Measurements from ENCODE around the gene OR2T34.
"Not testable (repeated sequence)": the region's sequence is repeated elsewhere in the genome, so short reads cannot be mapped to it uniquely, and the experiment has no call there.

Gene OR2T34

GRCh38 chr1:248574657-248575056 lies at the start of gene OR2T34:
TSS of gene OR2T34 (minus strand) at chr1:248574757. CDS start at chr1:248574757, 0 bp downstream.
- DNase-seq (ENCODE audit: low read depth in 2 of 3, low spot score in 2 of 3), result not testable (repeated sequence)

DNA sequence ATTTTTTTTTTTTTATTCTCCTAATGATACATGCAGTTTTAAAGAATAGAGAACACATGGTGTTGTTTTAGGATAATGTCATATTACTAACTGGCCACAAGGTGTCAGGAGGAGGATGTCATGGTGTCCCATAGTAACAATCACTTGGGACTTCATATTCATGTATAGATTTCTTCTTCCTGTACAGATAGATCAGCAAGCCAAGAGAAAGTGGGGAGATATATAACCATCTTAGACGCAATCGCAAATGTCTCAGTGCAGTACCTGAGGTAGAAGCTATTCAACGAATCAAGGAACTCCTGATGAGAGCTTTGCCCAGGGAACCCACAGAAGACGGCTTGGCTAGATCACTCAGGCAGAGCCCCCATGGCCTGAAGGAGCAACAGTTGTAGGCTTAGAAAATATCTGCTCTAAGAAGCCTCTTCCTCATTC lies 48.0 kb upstream of the OR2T34 start:
- DNase-seq (ENCODE audit: low read depth in 2 of 3, low spot score in 2 of 3), result no peak

DNA sequence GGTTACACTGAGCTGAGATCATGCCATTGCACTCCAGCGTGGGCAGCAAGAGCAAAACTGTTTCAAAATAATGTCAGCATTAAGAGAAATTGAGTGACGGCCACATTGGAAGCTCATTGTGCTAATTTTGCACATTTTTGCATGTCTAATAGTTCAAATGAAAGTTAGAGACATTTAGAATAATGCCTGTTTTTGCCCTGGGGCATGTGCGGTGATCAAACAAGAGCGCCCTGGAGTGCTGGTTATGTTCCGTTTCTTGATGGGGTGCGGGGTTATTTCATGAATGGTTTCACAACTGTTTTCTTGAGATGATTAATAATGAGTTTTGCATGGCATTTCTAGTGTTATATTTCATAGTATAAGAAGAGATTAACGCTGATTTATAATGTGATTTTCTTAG lies 47.2 kb upstream of the OR2T34 start:
- DNase-seq (ENCODE audit: low read depth in 2 of 3, low spot score in 2 of 3), result no peak

DNA sequence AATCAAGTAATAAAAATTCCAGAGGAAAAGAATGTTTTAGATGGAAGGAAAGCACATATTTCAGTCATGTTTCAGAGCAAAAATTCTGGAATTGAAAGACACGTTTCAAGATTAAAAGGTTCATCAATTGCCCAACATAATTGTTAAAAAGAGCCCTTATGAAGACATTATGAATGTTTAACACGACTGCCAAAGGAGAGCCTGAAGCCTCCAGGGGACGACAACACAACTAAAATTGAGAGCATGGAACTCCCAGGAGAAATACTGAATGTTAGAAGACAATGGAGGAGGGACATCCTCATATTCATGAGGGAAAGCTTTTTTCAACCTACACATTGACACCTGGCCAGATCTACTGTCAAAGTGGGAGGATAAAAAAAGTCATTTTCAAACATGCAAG lies 44.3 kb upstream of the OR2T34 start:
- DNase-seq (ENCODE audit: low read depth in 2 of 3, low spot score in 2 of 3), result peak in 1 of 3 experiments; percentile 40

GRCh38 chr1:248618119-248618518 lies 43.6 kb upstream of the OR2T34 start:
- no peak for DNase-seq (ENCODE audit: low read depth in 2 of 3, low spot score in 2 of 3)

DNA sequence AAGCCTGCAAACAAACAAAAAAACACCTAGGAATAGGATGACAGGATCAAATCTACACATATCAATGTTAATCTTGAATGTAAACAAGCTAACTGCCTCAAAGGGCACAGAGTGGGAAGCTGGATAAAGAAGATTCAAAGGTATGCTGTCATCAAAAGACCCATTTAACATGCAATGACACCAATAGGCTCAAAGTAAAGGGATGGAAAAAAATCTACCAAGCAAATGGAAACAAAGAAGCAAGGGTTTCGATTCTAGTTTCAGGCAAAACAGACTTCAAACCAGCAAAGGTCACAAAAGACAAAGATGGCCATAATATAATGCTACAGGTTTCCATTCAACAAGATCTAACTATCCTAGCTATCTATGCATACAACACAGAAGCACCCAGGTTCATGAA lies 39.2 kb upstream of the OR2T34 start:
- no peak for DNase-seq (ENCODE audit: low read depth in 2 of 3, low spot score in 2 of 3)

- no peak for DNase-seq (ENCODE audit: low read depth in 2 of 3, low spot score in 2 of 3)
These were observed 37.4 kb upstream of the OR2T34 start for GRCh38 chr1:248611883-248612414.

- no peak for DNase-seq (ENCODE audit: low read depth in 2 of 3, low spot score in 2 of 3)
These were observed 35.7 kb upstream of the OR2T34 start for GRCh38 chr1:248610301-248610700.

DNA sequence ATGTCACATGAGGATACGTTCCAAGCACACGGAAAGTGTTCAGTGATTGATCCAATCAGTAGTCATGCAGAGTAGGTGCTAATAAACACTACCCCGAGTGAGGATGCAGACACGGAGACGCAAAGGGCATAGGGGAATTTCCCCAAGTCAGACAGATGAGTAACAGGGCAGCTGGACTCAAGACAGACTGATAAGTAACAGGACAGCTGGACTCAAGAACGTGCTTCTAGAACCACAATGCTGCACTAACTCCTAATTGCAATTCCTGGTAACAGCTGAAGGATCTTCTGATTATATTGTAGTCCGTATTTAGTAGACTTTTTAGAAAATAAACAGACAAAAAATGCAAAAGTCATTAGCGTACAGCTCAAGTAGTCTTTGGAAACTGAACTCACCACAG lies 24.8 kb upstream of the OR2T34 start:
- no peak for DNase-seq (ENCODE audit: low read depth in 2 of 3, low spot score in 2 of 3)

DNA sequence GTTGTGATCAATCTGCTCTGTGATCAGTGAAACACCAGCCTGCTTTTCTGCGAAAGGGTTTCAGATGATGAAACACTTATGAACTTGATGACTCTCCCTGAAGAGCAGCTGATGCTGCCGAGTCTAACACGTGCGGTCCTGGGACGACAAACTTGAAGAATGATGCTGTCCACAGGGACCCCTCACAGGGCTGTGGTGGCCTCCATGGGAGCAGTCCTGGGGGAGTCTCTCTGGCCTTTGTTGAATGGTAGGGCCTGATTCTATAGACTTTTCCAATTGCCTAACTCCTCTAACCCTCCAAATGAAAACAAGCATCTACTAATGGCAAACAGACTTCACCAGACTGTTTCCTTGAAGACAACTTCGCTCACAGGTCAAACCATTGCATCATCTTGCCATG lies 23.0 kb upstream of the OR2T34 start, which contains the start of gene OR2T10:
OR2T10 (minus strand) TSS at position 112 of the 400 bp plus-strand sequence. CDS start 3,932 bp downstream, outside the sequence.
- no peak for DNase-seq (ENCODE audit: low read depth in 2 of 3, low spot score in 2 of 3)

GRCh38 chr1:248596615-248597014 lies 22.1 kb upstream of the OR2T34 start:
- no peak for DNase-seq (ENCODE audit: low read depth in 2 of 3, low spot score in 2 of 3)

DNA sequence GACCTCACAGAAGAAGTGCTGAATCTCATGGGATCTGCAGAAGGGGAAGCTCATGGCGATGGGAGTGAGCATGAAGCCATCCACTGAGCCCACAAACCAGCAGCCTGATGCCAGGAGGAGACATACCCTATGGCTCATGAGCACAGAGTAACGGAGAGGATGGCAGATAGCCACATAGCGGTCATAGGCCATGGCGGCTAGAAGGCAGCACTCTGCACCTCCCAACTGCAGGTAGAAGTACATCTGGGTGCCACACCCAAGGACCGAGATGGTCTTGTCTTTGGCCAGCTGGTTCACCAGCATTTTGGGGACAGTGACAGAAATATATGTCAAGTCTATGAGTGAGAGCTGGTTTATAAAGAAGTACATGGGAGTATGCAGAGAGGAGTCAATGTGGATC lies 18.7 kb upstream of the OR2T34 start:
- DNase-seq (ENCODE audit: low read depth in 2 of 3, low spot score in 2 of 3), result no peak

DNA sequence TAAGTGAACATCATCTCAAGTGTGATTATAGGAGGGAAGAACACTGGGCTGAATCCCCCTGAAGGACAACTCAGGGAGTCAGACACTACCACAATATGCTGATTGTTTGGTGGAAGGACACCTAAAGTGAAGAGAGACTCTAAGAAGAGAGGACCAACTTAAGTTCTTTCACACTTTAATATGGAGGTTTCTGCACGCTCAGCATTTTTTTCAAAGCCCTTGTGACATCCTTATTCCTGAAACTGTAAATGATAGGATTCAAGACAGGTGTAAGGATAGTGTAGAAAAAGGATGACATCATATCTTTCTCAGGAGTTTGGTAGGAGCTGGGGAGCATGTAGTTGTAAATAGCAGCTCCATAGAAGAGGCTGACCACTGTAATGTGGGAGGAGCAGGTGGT lies 18.1 kb upstream of the OR2T34 start:
- no peak for DNase-seq (ENCODE audit: low read depth in 2 of 3, low spot score in 2 of 3)

- DNase-seq (ENCODE audit: low read depth in 2 of 3, low spot score in 2 of 3), result no peak
These were observed 15.5 kb upstream of the OR2T34 start for GRCh38 chr1:248590055-248590454.

GRCh38 chr1:248589334-248589733 lies 14.8 kb upstream of the OR2T34 start:
- no peak for DNase-seq (ENCODE audit: low read depth in 2 of 3, low spot score in 2 of 3)

- no peak for DNase-seq (ENCODE audit: low read depth in 2 of 3, low spot score in 2 of 3)
These were observed 10.7 kb upstream of the OR2T34 start for GRCh38 chr1:248585266-248585665.

DNA sequence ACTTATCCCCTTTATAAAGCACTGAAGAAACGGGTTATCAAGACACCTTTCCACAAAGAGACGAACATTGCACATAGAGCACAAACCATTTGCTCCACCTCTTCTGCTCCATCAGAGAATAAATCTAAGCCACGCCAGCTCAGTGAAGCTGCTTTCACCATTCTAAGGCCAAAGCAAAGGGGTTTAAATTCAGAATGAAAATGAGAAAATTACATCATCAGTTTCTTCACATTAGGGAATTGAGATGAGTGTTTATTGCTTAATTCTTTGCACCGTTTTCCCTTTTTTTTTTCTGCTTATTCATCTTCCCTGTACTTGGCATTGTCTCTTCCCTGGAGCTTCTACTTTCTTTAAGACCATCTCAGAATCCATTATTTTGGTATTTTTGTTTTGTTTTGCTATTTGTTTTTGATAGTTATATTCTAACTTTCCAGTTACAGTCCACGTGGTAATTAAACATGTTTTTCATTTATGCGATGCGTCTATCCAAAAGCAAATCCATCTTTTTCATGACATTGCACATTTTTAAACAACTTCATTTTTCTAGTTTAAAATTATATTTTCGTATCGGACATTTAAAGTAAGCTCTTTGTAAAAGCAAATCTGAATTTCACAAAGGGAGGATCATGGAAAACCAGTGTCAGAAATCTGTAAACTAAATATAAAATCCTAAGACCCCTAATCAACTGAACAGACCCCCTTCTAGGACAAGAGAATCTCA lies 1.9 kb upstream of the OR2T34 start:
- DNase-seq (ENCODE audit: low read depth in 2 of 3, low spot score in 2 of 3), result no peak

DNA sequence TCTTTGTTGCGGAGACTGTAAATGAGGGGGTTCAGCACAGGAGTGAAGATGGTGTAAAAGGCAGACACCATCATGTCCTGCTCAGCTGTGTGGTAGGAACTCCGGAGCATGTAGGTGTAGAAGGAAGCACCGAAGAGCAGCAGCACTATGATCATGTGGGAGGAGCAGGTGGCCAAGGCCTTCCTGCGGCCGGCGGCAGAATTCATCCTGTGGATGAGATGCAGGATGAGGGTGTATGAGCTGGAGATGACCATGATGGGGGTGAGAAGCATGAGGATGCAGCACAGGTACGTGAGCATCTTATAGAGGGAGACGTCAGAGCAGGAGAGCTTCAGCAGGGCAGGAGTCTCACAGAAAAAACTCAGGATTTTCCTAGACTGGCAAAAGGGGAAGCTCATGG lies 701 bp downstream of the OR2T34 start:
- not testable (repeated sequence) for DNase-seq (ENCODE audit: low read depth in 2 of 3, low spot score in 2 of 3)

DNA sequence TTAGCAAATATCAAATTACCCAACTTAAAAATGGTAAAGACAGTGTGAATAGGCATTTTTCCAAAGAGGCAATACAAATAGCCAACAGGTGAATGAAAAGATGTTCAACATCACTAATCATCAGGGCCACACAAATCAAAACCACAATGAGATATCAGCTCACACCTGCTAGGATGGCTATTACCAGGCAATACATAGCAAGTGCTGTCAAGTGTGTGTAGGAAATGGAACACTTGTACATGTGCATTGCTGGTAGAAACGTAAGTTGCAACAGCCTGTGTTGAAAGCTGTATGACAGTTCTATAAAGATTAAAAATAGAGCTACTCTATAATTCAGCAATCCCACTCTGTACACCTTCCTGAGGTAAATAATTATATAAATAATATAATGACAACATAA lies 2.5 kb downstream of the OR2T34 start:
- DNase-seq (ENCODE audit: low read depth in 2 of 3, low spot score in 2 of 3), result not testable (repeated sequence)

DNA sequence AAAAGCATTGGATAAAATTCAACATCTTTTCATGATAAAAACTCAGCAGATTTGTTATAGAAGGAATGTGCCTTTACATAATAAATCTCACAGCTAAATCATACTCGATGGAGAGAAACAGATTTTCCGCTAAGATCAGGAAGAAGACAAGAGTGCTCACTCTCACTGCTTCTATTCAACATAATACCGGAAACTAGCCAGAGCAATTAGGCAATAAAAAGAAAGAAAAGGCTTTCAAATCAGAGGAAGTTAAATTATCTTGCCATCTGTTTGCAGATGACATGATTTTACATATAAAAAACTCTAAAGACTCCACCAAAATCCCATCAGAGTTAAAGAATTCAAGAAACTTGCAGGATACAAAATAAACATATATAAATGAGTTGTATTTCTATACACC lies 3.7 kb downstream of the OR2T34 start:
- not testable (repeated sequence) for DNase-seq (ENCODE audit: low read depth in 2 of 3, low spot score in 2 of 3)

GRCh38 chr1:248569049-248569448 lies 5.5 kb downstream of the OR2T34 start:
- DNase-seq (ENCODE audit: low read depth in 2 of 3, low spot score in 2 of 3), result not testable (repeated sequence)

DNA sequence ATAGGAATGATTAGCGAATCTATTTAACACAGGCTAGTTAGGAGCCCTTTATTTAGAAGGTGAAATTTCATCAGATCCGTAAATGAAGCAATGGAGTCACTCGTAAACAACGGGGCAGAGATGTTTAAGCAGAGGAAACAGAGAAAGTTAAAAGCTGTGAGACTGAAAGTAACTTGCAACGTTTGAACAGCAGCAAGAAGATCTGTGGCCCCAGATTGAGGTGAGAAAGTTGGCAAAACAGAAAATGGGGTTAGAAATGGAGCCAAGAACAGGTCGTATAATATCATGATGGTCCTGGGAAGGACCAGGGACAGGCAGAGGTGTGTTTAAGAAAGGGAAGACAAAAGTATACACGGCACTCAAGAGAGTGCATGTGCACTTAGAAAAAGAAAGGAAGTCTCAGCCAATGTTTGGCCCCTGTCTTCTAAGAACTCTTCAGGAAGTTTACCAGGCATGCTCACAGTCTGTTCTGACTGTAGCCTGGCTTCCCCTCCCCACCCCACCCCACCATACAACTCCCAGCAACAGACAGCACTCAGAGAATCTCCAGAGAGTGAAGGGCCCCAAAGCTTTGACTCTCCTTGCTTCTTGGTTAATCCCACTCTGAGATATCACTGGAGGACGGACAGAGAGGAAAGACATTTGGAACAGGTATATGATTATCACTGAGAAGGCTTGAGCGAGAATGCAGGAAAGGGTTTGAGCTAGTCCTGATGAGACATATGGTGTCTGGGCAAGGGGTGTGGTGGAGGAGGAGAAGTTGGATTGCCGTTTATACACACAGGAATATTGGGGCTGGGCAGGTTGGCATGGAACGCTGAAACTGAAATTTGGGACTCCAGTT lies 8.8 kb downstream of the OR2T34 start:
- not testable (repeated sequence) for DNase-seq (ENCODE audit: low read depth in 2 of 3, low spot score in 2 of 3)

All from activated CD8-positive, alpha-beta memory T cell treated with anti-CD3 and anti-CD28 coated beads for 48 hours (primary cell).